H1 (cell line): Measurements from ENCODE around the gene MRPS14. TPM values are rescaled to one million over a fixed set of nuclear protein-coding genes. Genes with fewer than 3 reads are reported as not detected.

Source experiments
- ASH2L ChIP-seq: fragments of 200-600, 300-600 bp; sonication (generic); IDR thresholded peaks from one replicate; pipeline ENCODE4 v1.7.1; 2017; ENCODE audit warnings: low read length
- ATF2 ChIP-seq: IDR thresholded peaks from 2 replicates; pipeline ENCODE4 v1.6.1; 2012; ENCODE audit warnings: low read length, inconsistent platforms
- BACH1 ChIP-seq: IDR thresholded peaks from 2 replicates; pipeline ENCODE4 v1.6.1; 2012; ENCODE audit warnings: low read length, improper control_type of control experiment
- BRCA1 ChIP-seq: IDR thresholded peaks from 2 replicates; pipeline ENCODE4 v1.6.1; 2012; ENCODE audit warnings: low read depth, low read length, improper control_type of control experiment
- CBX5 ChIP-seq: fragments of 300-800, 300-1000 bp; sonication (generic); IDR thresholded peaks from 2 replicates; pipeline ENCODE4 v1.7.1; 2016; ENCODE audit warnings: antibody characterized with exemption, low read length, low read depth
- E2F6 ChIP-seq: IDR thresholded peaks from 2 replicates; pipeline ENCODE4 v1.6.1; 2012; ENCODE audit warnings: inconsistent platforms
- EP300 ChIP-seq, 2 experiments: IDR thresholded peaks; 1 replicate in 1 of 2; 2 replicates in 1 of 2; pipeline ENCODE4 v1.6.1; 2011 to 2012; ENCODE audit warnings: low read depth in 2 of 2, low read length in 2 of 2, mild to moderate bottlenecking in 2 of 2, borderline replicate concordance in 1 of 2, inconsistent platforms in 1 of 2, moderate library complexity in 1 of 2
- HDAC2 ChIP-seq, 2 experiments: fragments of 300-600 bp in 1 of 2; sonication (generic) in 1 of 2; IDR thresholded peaks; 2 replicates each; pipeline ENCODE4 v1.6.1; 2011 to 2012; ENCODE audit warnings: low read depth in 2 of 2, low read length in 2 of 2, mild to moderate bottlenecking in 2 of 2, moderate library complexity in 2 of 2, borderline replicate concordance in 1 of 2, inconsistent platforms in 1 of 2
- KDM5A ChIP-seq: fragments of 200-600 bp; IDR thresholded peaks from 2 replicates; pipeline ENCODE4 v1.7.1; 2012; ENCODE audit warnings: mild to moderate bottlenecking, low read length, inconsistent platforms, mixed read lengths
- MAX ChIP-seq: IDR thresholded peaks from 2 replicates; pipeline ENCODE4 v1.6.1; 2012; ENCODE audit warnings: inconsistent platforms
- POLR2A ChIP-seq, 2 experiments: IDR thresholded peaks; 1 replicate in 1 of 2; 2 replicates in 1 of 2; pipeline ENCODE4 v1.6.1; 2011; ENCODE audit warnings: low read depth in 2 of 2, low read length in 2 of 2, mild to moderate bottlenecking in 2 of 2; ENCODE audit errors: control extremely low read depth in 1 of 2
- POLR2AphosphoS5 ChIP-seq: IDR thresholded peaks from 2 replicates; pipeline ENCODE4 v1.6.1; 2011; ENCODE audit warnings: low read depth, low read length
- RAD21 ChIP-seq, 2 experiments: IDR thresholded peaks in 1 of 2; conservative IDR thresholded peaks in 1 of 2; 2 replicates each; pipeline ENCODE4 v1.6.1; 2011; ENCODE audit warnings: low read depth in 2 of 2, low read length in 2 of 2, improper control_type of control experiment in 1 of 2, inconsistent platforms in 1 of 2, mild to moderate bottlenecking in 1 of 2, moderate library complexity in 1 of 2
- RBBP5 ChIP-seq: IDR thresholded peaks from 2 replicates; pipeline ENCODE4 v1.7.1; 2012; ENCODE audit warnings: low read depth, mild to moderate bottlenecking, inconsistent platforms, low read length, moderate library complexity, borderline replicate concordance
- RNF2 ChIP-seq: fragments of 200-900, 300-1000 bp; sonication (generic); IDR thresholded peaks from 2 replicates; pipeline ENCODE4 v1.7.1; 2016; ENCODE audit warnings: borderline replicate concordance, low read depth, mild to moderate bottlenecking, antibody characterized with exemption, low read length; ENCODE audit not compliant: poor library complexity, severe bottlenecking; ENCODE audit errors: missing control alignments
- SAP30 ChIP-seq: fragments of 300-600 bp; sonication (generic); IDR thresholded peaks from 2 replicates; pipeline ENCODE4 v1.7.1; 2012; ENCODE audit warnings: low read length, moderate library complexity, mild to moderate bottlenecking, inconsistent platforms; ENCODE audit not compliant: insufficient read depth, insufficient replicate concordance
- SIN3A ChIP-seq, 2 experiments: IDR thresholded peaks in 1 of 2; conservative IDR thresholded peaks in 1 of 2; 2 replicates each; pipeline ENCODE4 v1.6.1; 2011 to 2012; ENCODE audit warnings: low read length in 2 of 2, improper control_type of control experiment in 1 of 2, low read depth in 1 of 2, mild to moderate bottlenecking in 1 of 2
- TCF12 ChIP-seq: IDR thresholded peaks from 2 replicates; pipeline ENCODE4 v1.6.1; 2011; ENCODE audit warnings: low read depth, mild to moderate bottlenecking, low read length
- TEAD4 ChIP-seq: IDR thresholded peaks from 2 replicates; pipeline ENCODE4 v1.6.1; 2012; ENCODE audit warnings: low read depth, low read length, inconsistent platforms, mixed read lengths
- ZNF274 ChIP-seq: IDR thresholded peaks from 2 replicates; pipeline ENCODE4 v1.7.0; 2012; ENCODE audit warnings: low read length, borderline replicate concordance; ENCODE audit errors: extremely low read depth
- polyA plus RNA-seq, 7 experiments: library from polyadenylated mRNA; depleted of rRNA in 3 of 7; stranded (reverse) in 5 of 7; unstranded in 2 of 7; fragments of >200 nt in 5 of 7; fragments of 200-250 nt in 2 of 7; gene quantifications; 1 replicate in 5 of 7; 2 replicates in 1 of 7; 4 replicates in 1 of 7; pipeline versions ENCODE4 v1.2.1 to v1.2.3, GENCODE V29; 2011 to 2013; ENCODE audit warnings: missing spikeins in 2 of 7, mixed read lengths in 2 of 7
- total RNA-seq: library from RNA; stranded (reverse); fragmentation: NEBNext Ultra II Directional; extraction: Animal tissue kit (Norgen Biotek cat#: 25700); gene quantifications from 2 replicates; pipeline ENCODE4 v1.2.1, GENCODE V29; 2021

The MRPS14 gene
- total and polyA plus RNA-seq, 2 of the 8 experiments (the other 6 are each of a cell fraction or from before 2014, with no cell fraction given): 27.5 to 38.7 TPM

- TF ChIP-seq ATF2: no peak
- TF ChIP-seq RBBP5: peak; percentile 75; the same call in 1 of the 2 replicates
- no peak for TF ChIP-seq BRCA1
- TF ChIP-seq TCF12: no peak
- TF ChIP-seq CBX5: no peak
- peak in 1 of 2 experiments; percentile 58; a peak in 1 of 3 replicates for TF ChIP-seq POLR2A (IDR thresholded peaks at IDR 0.05; ENCODE audit: control extremely low read depth in 1 of 2, low read depth in 2 of 2, low read length in 2 of 2)
- TF ChIP-seq RNF2: no peak
- no peak for TF ChIP-seq KDM5A
- no peak for TF ChIP-seq EP300 (IDR thresholded peaks at IDR 0.05; ENCODE audit: borderline replicate concordance in 1 of 2, low read depth in 2 of 2, low read length in 2 of 2)
- TF ChIP-seq MAX: peak; percentile 90
- TF ChIP-seq POLR2AphosphoS5: peak; percentile 53
- TF ChIP-seq SAP30: peak; percentile 34
- peak; percentile 82 for TF ChIP-seq E2F6
- no peak for TF ChIP-seq TEAD4
- TF ChIP-seq ZNF274: no peak
- TF ChIP-seq SIN3A (conservative IDR thresholded peaks at IDR 0.05 in 1 of 2, IDR thresholded peaks at IDR 0.05 in 1 of 2; ENCODE audit: low read depth in 1 of 2, low read length in 2 of 2): peak in 1 of 2 experiments; percentile 10; a peak in 2 of 4 replicates
- TF ChIP-seq ASH2L: no peak
- TF ChIP-seq HDAC2 (IDR thresholded peaks at IDR 0.05; ENCODE audit: borderline replicate concordance in 1 of 2, low read depth in 2 of 2, low read length in 2 of 2): peak in 1 of 2 experiments; percentile 91; a peak in 2 of 4 replicates
- no peak for TF ChIP-seq RAD21 (IDR thresholded peaks at IDR 0.05 in 1 of 2, conservative IDR thresholded peaks at IDR 0.05 in 1 of 2; ENCODE audit: low read depth in 2 of 2, low read length in 2 of 2)
- TF ChIP-seq BACH1: no peak
These were observed 23.1 kb downstream of the MRPS14 start, which contains the start of gene CACYBP (continued) for GRCh38 chr1:174999936-175000696.
